Gastrocnemius medialis (tissue), 4 donors: Measurements from ENCODE around the gene GPR143.

Experiments used
- POLR2A ChIP-seq, 2 donors: fragments of 450-650 bp; IDR thresholded peaks; one replicate each; pipeline ENCODE4 v1.6.1; 2017; ENCODE audit warnings: antibody characterized with exemption in 2 of 2, mild to moderate bottlenecking in 2 of 2, moderate library complexity in 2 of 2
- TF ChIP-seq, protein P1 (sequence below), 5 experiments: fragments of 450-650 bp in 3 of 5; fragments of 200-600 bp in 2 of 5; sonication (generic) in 2 of 5; IDR thresholded peaks in 4 of 5; conservative IDR thresholded peaks in 1 of 5; 1 replicate in 4 of 5; 2 replicates in 1 of 5; pipeline ENCODE4 v1.5.1; 2016 to 2019; ENCODE audit warnings: antibody characterized with exemption in 5 of 5, mild to moderate bottlenecking in 3 of 5, moderate library complexity in 3 of 5

DNA sequence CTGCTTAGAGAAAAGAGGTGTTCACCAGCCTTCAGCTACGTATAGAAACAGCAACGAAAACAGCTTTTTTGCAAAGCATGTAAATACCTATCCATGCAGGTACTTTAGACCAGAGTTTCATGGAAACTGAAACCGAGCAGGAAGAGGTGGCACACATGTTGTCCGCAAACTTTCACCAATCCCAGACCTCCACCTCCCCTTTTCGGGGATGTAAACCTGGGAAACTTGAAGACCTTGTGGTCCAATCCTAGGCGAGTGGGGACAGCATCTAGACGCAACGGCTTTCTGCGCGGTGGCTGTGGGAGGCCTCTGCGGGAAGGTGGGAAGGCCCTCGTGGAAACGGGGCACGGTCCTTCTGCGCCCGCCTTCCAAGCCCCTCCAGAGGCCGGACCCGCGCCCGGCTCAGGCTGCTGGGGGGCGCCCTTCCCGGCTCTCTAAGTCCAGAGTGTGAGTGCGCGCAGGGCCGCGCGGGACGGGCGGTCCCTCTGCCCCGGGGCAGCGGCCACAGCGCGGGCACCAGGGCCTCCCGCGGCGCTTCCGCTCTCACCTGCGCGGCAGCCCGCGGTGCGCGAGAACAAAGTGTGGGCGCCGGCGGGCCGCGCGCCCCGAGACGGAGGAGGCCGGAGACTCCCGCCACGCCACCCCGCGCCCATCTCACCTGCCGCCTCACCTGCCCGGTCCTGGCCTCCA lies 19.8 kb upstream of the GPR143 start:
- TF ChIP-seq, protein P1, sequence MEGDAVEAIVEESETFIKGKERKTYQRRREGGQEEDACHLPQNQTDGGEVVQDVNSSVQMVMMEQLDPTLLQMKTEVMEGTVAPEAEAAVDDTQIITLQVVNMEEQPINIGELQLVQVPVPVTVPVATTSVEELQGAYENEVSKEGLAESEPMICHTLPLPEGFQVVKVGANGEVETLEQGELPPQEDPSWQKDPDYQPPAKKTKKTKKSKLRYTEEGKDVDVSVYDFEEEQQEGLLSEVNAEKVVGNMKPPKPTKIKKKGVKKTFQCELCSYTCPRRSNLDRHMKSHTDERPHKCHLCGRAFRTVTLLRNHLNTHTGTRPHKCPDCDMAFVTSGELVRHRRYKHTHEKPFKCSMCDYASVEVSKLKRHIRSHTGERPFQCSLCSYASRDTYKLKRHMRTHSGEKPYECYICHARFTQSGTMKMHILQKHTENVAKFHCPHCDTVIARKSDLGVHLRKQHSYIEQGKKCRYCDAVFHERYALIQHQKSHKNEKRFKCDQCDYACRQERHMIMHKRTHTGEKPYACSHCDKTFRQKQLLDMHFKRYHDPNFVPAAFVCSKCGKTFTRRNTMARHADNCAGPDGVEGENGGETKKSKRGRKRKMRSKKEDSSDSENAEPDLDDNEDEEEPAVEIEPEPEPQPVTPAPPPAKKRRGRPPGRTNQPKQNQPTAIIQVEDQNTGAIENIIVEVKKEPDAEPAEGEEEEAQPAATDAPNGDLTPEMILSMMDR (IDR thresholded peaks at IDR 0.05 in 4 of 5, conservative IDR thresholded peaks at IDR 0.05 in 1 of 5) = no peak
- TF ChIP-seq POLR2A (IDR thresholded peaks at IDR 0.05) = no peak
